LNCaP clone FGC (cell line): ENCODE results near the gene ANKRD13C.

Experiments used
- DNase-seq: peaks from one replicate; pipeline ENCODE4 v3.0.0-alpha.2; 2011; ENCODE audit warnings: low read depth
- H3K4me3 ChIP-seq: 2 replicates; pipeline ENCODE4 v1.5.1; 2011; ENCODE audit warnings: mild to moderate bottlenecking, low read depth, low read length, control low read depth
- TF ChIP-seq, protein P1 (sequence below): IDR thresholded peaks from 2 replicates; pipeline ENCODE4 v1.5.1; 2012; ENCODE audit warnings: mild to moderate bottlenecking; ENCODE audit not compliant: control insufficient read depth, insufficient read depth; ENCODE audit errors: extremely low read depth

The ANKRD13C gene

DNA sequence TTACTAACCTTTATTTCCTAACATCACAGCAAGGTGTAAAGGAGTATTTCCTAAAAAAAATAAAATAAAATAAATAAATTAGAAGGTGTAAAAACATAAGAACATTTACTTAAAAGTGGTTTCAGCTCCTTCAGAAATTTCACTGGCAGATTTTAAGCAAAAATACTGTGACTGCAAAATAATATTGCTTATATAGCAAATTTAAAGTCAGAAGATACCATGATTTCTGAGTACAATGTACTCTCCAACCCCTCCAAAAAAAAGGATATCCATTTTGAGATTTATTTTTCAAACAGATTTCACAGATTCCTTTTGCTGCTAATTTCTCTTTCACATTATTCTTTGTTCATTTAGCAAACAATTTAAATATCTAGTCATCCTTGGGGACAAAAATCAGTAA lies 18.5 kb downstream of the ANKRD13C start:
- no peak for DNase-seq
- TF ChIP-seq, protein P1, sequence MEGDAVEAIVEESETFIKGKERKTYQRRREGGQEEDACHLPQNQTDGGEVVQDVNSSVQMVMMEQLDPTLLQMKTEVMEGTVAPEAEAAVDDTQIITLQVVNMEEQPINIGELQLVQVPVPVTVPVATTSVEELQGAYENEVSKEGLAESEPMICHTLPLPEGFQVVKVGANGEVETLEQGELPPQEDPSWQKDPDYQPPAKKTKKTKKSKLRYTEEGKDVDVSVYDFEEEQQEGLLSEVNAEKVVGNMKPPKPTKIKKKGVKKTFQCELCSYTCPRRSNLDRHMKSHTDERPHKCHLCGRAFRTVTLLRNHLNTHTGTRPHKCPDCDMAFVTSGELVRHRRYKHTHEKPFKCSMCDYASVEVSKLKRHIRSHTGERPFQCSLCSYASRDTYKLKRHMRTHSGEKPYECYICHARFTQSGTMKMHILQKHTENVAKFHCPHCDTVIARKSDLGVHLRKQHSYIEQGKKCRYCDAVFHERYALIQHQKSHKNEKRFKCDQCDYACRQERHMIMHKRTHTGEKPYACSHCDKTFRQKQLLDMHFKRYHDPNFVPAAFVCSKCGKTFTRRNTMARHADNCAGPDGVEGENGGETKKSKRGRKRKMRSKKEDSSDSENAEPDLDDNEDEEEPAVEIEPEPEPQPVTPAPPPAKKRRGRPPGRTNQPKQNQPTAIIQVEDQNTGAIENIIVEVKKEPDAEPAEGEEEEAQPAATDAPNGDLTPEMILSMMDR, result no peak
- H3K4me3 ChIP-seq, result no peak overlapping the region

DNA sequence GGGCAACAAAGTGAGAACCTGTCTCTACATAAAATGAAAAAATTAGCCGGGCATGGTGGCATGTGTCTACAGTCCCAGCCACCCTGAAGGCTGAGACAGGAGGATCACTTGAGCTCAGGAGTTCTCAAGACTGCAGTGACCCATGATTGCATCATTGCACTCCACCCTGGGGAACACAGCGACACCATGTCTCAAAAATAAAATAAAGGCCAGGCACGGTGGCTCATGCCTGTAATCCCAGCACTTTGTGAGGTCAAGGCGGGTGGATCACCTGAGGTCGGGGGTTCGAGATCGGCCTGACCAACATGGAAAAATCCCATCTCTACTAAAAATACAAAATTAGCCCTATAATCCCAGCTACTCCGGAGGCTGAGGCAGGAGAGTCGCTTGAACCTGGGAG lies 20.1 kb downstream of the ANKRD13C start:
- H3K4me3 ChIP-seq, result no peak overlapping the region
- no peak for DNase-seq
- TF ChIP-seq, protein P1, result no peak

DNA sequence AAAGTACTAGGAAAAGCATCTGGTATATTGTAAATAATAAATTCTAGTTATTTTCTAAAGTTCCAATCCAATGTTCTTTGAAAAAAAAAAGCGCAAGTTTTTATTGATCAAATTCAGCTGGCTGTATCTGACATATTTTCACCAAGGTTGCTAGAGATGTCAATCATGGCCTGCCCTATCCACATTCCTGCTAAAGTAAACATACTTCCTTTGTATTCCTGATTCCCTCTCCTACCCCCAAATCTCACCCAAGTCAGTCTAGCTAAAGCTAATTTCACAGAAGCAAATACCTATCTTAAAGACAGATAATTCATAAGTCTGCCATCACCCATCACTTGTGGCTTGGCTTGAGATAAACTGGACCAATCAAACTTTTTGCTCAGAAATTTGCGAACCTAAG lies 21.3 kb downstream of the ANKRD13C start:
- no peak overlapping the region for H3K4me3 ChIP-seq
- DNase-seq, result no peak
- TF ChIP-seq, protein P1, result no peak

DNA sequence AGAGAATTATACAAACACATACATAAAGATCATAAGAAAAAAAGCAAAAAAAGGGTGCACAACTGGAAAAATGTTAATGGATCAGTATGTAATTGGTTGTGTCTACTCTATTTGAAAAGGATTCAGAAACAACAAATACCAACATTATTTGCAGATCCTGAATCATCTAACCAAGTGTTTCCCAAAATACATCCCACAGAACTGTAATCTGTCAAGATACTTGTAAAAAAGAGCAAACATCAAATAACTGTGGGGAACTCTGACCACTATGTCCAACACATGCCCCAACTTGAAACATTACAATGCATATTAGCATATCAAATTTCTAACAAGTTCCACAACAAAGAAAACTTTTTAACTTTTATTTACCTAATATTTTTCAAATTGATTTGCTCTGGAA lies 22.6 kb downstream of the ANKRD13C start:
- DNase-seq, result no peak
- TF ChIP-seq, protein P1, result no peak
- H3K4me3 ChIP-seq, result no peak overlapping the region

DNA sequence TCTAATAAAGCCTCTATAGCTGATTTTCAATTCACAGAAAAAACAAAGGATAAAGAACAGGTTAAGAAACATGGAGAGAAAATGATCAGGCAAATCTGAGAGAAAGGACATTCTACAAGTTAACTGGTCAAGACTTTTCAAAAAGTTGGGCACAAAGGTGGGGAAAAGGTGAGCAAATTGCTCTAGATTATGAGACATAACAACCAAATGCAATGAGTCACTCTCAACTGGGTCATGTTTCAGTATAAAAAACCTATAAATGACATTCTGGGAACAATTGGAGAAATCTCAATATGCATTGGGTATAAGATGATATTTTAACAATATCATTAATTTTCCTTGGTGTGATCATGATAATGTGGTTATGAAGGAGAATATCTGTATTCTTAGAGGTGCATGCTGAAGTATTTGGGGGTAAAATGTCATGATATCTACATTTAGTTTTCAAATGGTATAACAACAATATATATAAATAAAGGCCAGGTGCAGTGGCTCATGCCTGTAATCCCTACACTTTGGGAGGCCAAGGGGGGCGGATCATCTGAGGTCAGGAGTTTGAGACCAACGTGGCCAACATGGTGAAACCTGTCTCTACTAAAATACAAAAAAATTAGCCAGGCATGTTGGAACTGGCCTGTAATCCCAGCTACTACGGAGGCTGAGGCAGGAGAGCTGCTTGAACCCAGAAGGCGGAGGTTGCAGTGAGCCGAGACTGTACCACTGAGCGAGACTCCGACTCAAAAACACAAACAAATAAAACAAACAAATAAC lies 27.0 kb downstream of the ANKRD13C start:
- H3K4me3 ChIP-seq, result no peak overlapping the region
- TF ChIP-seq, protein P1, result no peak
- DNase-seq, result no peak

DNA sequence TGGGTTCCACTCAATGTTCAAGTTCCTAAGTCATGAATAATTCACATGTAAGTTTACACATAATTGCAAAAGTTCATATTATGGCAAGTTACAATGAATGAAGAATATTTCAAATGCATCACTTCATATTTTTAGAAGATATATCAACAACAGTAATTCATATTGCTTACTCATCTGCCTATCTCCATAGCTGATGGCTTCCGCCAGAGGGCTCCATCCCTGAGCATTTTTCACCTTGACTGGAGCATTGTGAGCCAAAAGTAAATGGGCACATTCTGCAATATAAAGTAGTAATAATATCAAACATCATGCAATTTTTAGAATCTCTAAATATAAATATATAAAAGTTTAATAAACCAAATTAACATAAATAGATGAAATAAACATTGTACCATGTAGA lies 29.8 kb downstream of the ANKRD13C start:
- DNase-seq, result no peak
- H3K4me3 ChIP-seq, result no peak overlapping the region
- TF ChIP-seq, protein P1, result 0 out of 2 replicates have a peak, but pooled peaks have one; percentile 5

DNA sequence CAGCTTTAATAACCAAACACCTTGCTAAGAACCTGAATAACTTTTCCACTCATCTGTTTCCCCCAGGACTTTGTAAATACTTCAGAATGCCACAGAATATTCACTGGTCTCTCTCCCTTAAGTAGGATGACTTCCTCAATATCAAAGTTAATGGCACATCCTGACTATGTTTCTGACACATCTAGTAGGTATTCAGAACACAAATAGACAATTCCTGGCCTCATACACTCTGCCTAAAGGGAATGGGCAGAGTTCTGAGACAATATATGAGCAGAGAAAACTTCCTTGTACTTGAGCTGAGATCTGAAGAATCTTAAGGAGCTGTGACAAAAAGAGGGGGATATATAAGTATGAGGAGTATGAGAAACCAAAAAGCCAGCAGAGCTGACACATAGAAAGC lies 34.8 kb downstream of the ANKRD13C start:
- DNase-seq, result no peak
- no peak overlapping the region for H3K4me3 ChIP-seq
- TF ChIP-seq, protein P1, result no peak
